ENCODE results near the gene TUBA4B.

- TF ChIP-seq POLR2A (IDR thresholded peaks at IDR 0.05) = no peak
- no peak for TF ChIP-seq CTCF (IDR thresholded peaks at IDR 0.05)
These were observed 2.8 kb upstream of the TUBA4B start for GRCh38 chr2:219250049-219250781.
